ENCODE measurements around the gene NPLOC4. TPM values are rescaled to one million over a fixed set of nuclear protein-coding genes. Genes with fewer than 3 reads are reported as not detected.
A peak's percentile ranks its signal among the peaks of the same experiment; 100 is the strongest.

Gene NPLOC4
- total and polyA plus RNA-seq, 2 of the 13 experiments (the other 11 are each of a cell fraction or from before 2014, with no cell fraction given), result 57.0 to 97.0 TPM

- TF ChIP-seq MTF1 (CRISPR knock-in tag; IDR thresholded peaks at IDR 0.05) (no peak; the same call in 1 of the 2 replicates), MLXIP (CRISPR knock-in tag; IDR thresholded peaks at IDR 0.05; ENCODE audit: borderline replicate concordance) (no peak; the same call in 1 of the 2 replicates), JARID2 (CRISPR knock-in tag; IDR thresholded peaks at IDR 0.05; ENCODE audit: insufficient replicate concordance) (no peak), ZMAT3 (CRISPR knock-in tag; conservative IDR thresholded peaks at IDR 0.05) (peak; percentile 95), REPIN1 (CRISPR knock-in tag; IDR thresholded peaks at IDR 0.05; ENCODE audit: borderline replicate concordance, low read depth) (peak; percentile 87), NCOA5 (CRISPR knock-in tag; IDR thresholded peaks at IDR 0.05) (no peak), CSRNP1 (CRISPR knock-in tag; IDR thresholded peaks at IDR 0.05) (no peak; the same call in 1 of the 2 replicates), ARNT2 (CRISPR knock-in tag; IDR thresholded peaks at IDR 0.05; ENCODE audit: low read depth) (0 out of 2 replicates have a peak, but pooled peaks have one; percentile 74), ISL2 (CRISPR knock-in tag; IDR thresholded peaks at IDR 0.05) (peak; percentile 86), MXD1 (CRISPR knock-in tag; IDR thresholded peaks at IDR 0.05) (peak; percentile 66), ZNF605 (CRISPR knock-in tag; IDR thresholded peaks at IDR 0.05) (peak; percentile 79), REXO4 (CRISPR knock-in tag; IDR thresholded peaks at IDR 0.05; ENCODE audit: borderline replicate concordance) (no peak), SIN3B (IDR thresholded peaks at IDR 0.05; ENCODE audit: low read length) (peak; percentile 91), HOMEZ (CRISPR knock-in tag; IDR thresholded peaks at IDR 0.05; ENCODE audit: low read depth) (no peak; the same call in 1 of the 2 replicates), STAT6 (CRISPR knock-in tag; IDR thresholded peaks at IDR 0.05; ENCODE audit: borderline replicate concordance) (no peak), ZNF224 (CRISPR knock-in tag; IDR thresholded peaks at IDR 0.05) (no peak), HNRNPLL (IDR thresholded peaks at IDR 0.05; ENCODE audit: low read depth, low read length, poor library complexity, severe bottlenecking) (peak; percentile 79), KAT7 (CRISPR knock-in tag; IDR thresholded peaks at IDR 0.05; ENCODE audit: borderline replicate concordance) (peak; percentile 99)
Measured at GRCh38 chr17:81636505-81637288, at the start of gene NPLOC4, which contains the start of gene TSPAN10 (continued).

Measured in HepG2 (cell line).